ENCODE results near the gene PITPNM2. TPM values are rescaled to one million over a fixed set of nuclear protein-coding genes. Genes with fewer than 3 reads are reported as not detected.

PITPNM2 gene
- polyA plus RNA-seq, 1 of the 3 experiments (the other 2 are of a cell fraction) = 3.7 TPM

DNA sequence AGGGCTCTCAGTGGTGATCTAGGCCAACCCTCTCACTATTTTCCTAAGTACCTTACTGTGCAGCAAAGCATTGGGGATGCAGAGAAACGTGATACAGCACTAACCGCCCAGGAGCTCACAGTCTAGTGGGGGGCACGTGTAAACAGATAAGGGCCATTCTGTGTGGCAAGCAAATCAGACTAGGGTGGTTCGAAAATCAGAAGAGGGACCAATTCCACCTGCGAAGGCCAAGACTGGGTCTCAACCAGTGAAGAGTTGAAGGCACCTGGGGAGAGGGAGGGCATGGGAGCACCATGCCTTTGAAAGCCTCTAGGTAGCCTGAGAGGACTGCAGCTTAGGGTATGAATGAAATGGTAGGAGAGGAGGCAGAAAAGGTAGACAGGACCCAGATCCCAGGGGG lies 2.2 kb downstream of the PITPNM2 start (continued):
- no peak for TF ChIP-seq RCOR1 (IDR thresholded peaks at IDR 0.05; ENCODE audit: low read length)
- no peak for TF ChIP-seq NFIC (IDR thresholded peaks at IDR 0.05; ENCODE audit: borderline replicate concordance)
- TF ChIP-seq, protein P1, sequence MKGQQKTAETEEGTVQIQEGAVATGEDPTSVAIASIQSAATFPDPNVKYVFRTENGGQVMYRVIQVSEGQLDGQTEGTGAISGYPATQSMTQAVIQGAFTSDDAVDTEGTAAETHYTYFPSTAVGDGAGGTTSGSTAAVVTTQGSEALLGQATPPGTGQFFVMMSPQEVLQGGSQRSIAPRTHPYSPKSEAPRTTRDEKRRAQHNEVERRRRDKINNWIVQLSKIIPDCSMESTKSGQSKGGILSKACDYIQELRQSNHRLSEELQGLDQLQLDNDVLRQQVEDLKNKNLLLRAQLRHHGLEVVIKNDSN (IDR thresholded peaks at IDR 0.05; ENCODE audit: borderline replicate concordance, low read depth) = no peak
- TF ChIP-seq EZH2phosphoT487 (IDR thresholded peaks at IDR 0.05; ENCODE audit: borderline replicate concordance, low read depth) = no peak
- no peak for TF ChIP-seq MXI1 (IDR thresholded peaks at IDR 0.05; ENCODE audit: low read depth, low read length)
- no peak for TF ChIP-seq YY1 (IDR thresholded peaks at IDR 0.05; ENCODE audit: low read depth)
- TF ChIP-seq RXRA (IDR thresholded peaks at IDR 0.05; ENCODE audit: borderline replicate concordance, low read depth) = no peak
- TF ChIP-seq, protein P2, sequence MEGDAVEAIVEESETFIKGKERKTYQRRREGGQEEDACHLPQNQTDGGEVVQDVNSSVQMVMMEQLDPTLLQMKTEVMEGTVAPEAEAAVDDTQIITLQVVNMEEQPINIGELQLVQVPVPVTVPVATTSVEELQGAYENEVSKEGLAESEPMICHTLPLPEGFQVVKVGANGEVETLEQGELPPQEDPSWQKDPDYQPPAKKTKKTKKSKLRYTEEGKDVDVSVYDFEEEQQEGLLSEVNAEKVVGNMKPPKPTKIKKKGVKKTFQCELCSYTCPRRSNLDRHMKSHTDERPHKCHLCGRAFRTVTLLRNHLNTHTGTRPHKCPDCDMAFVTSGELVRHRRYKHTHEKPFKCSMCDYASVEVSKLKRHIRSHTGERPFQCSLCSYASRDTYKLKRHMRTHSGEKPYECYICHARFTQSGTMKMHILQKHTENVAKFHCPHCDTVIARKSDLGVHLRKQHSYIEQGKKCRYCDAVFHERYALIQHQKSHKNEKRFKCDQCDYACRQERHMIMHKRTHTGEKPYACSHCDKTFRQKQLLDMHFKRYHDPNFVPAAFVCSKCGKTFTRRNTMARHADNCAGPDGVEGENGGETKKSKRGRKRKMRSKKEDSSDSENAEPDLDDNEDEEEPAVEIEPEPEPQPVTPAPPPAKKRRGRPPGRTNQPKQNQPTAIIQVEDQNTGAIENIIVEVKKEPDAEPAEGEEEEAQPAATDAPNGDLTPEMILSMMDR (IDR thresholded peaks at IDR 0.05) = no peak
- TF ChIP-seq, protein P3, sequence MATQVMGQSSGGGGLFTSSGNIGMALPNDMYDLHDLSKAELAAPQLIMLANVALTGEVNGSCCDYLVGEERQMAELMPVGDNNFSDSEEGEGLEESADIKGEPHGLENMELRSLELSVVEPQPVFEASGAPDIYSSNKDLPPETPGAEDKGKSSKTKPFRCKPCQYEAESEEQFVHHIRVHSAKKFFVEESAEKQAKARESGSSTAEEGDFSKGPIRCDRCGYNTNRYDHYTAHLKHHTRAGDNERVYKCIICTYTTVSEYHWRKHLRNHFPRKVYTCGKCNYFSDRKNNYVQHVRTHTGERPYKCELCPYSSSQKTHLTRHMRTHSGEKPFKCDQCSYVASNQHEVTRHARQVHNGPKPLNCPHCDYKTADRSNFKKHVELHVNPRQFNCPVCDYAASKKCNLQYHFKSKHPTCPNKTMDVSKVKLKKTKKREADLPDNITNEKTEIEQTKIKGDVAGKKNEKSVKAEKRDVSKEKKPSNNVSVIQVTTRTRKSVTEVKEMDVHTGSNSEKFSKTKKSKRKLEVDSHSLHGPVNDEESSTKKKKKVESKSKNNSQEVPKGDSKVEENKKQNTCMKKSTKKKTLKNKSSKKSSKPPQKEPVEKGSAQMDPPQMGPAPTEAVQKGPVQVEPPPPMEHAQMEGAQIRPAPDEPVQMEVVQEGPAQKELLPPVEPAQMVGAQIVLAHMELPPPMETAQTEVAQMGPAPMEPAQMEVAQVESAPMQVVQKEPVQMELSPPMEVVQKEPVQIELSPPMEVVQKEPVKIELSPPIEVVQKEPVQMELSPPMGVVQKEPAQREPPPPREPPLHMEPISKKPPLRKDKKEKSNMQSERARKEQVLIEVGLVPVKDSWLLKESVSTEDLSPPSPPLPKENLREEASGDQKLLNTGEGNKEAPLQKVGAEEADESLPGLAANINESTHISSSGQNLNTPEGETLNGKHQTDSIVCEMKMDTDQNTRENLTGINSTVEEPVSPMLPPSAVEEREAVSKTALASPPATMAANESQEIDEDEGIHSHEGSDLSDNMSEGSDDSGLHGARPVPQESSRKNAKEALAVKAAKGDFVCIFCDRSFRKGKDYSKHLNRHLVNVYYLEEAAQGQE (IDR thresholded peaks at IDR 0.05; ENCODE audit: low read depth, low read length) = no peak

DNA sequence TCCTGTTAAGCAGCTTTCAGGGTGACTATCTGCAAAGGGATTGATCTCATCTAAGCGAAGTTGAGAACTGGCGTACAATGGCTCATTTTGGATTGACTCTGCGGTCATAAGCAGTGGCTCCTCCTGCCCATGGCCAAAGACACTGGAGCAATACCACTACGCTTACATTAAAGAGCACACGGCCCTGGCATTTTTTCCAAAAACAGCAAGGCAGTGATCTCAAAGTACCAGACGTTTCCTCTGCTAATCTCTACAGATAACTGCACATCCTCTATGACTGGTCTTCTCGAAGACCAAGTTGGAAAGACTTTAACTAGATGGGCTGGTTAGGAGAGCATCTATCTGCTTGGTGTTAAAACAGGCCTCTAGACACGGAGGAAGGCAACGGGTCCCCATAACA lies 2.7 kb downstream of the PITPNM2 start:
- ChIA-PET CTCF (interaction anchor here (1.2 to 1.5 kb wide), 3 partner anchors 25 to 105 kb away, joined by 3 to 4 read pairs (median 4); no protein-coding TSS in a partner anchor), POLR2A (no interaction called here)
- Histone ChIP-seq H3K4me1 (ENCODE audit: control insufficient read depth in 1 of 2, insufficient read depth in 2 of 2, low read depth in 1 of 2, low read length in 1 of 2) (peaks cover under 1 to 19% of the 10 kb centered on the region in 2 experiments; a peak in 1 of 4 replicates), H3K4me2 (no peak overlapping the region), H3K27me3 (ENCODE audit: insufficient read depth) (no peaks in the 10 kb centered on the region), H4K20me1 (ENCODE audit: insufficient read depth) (no peaks in the 10 kb centered on the region), H3K4me3 (ENCODE audit: low read depth in 2 of 2, low read length in 1 of 2) (no peak overlapping the region), H3K9ac (no peak overlapping the region), H3K27ac (ENCODE audit: low read depth in 2 of 2, low read length in 1 of 2) (no peak overlapping the region), H3F3A (replicated peaks; ENCODE audit: insufficient read depth) (peaks cover 21% of the 10 kb centered on the region), H3K36me3 (replicated peaks in 1 of 2; ENCODE audit: control insufficient read depth in 1 of 2, insufficient read depth in 2 of 2, low read length in 1 of 2) (peaks cover 0 to 2% of the 10 kb centered on the region in 2 experiments), H3K9me3 (no peaks in the 10 kb centered on the region), H2AFZ (ENCODE audit: low read depth) (no peak overlapping the region), H3K9me2 (no peaks in the 10 kb centered on the region), H3K79me2 (ENCODE audit: insufficient read depth) (peaks cover 39% of the 10 kb centered on the region; the same call in 1 of the 2 replicates)
- no peak for DNase-seq
- 89% methylated on average over 9 of the region's 9 CpGs for WGBS (ENCODE audit: low lambda C conversion rate)
- TF ChIP-seq, protein P4, sequence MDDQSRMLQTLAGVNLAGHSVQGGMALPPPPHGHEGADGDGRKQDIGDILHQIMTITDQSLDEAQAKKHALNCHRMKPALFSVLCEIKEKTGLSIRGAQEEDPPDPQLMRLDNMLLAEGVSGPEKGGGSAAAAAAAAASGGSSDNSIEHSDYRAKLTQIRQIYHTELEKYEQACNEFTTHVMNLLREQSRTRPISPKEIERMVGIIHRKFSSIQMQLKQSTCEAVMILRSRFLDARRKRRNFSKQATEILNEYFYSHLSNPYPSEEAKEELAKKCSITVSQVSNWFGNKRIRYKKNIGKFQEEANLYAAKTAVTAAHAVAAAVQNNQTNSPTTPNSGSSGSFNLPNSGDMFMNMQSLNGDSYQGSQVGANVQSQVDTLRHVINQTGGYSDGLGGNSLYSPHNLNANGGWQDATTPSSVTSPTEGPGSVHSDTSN (IDR thresholded peaks at IDR 0.05) = no peak
- no peak for TF ChIP-seq MXI1 (IDR thresholded peaks at IDR 0.05; ENCODE audit: low read depth, low read length)
- TF ChIP-seq GABPA (IDR thresholded peaks at IDR 0.05; ENCODE audit: low read depth) = no peak
- no peak for TF ChIP-seq TEAD4 (IDR thresholded peaks at IDR 0.05; ENCODE audit: borderline replicate concordance, insufficient read depth)
- TF ChIP-seq GATA2 (CRISPR knock-in tag; IDR thresholded peaks at IDR 0.05) = no peak
- no peak for TF ChIP-seq ELF1 (IDR thresholded peaks at IDR 0.05)
- no peak for TF ChIP-seq NFIC (IDR thresholded peaks at IDR 0.05; ENCODE audit: borderline replicate concordance)
- no peak for TF ChIP-seq RAD21 (IDR thresholded peaks at IDR 0.05; ENCODE audit: low read length)
- TF ChIP-seq YY1 (IDR thresholded peaks at IDR 0.05; ENCODE audit: low read depth) = no peak
- no peak for TF ChIP-seq CHD2 (IDR thresholded peaks at IDR 0.05; ENCODE audit: low read length, partially characterized antibody)
- TF ChIP-seq, protein P3 (IDR thresholded peaks at IDR 0.05; ENCODE audit: low read depth, low read length) = no peak
- TF ChIP-seq SMC3 (IDR thresholded peaks at IDR 0.05; ENCODE audit: low read depth, low read length) = no peak
- TF ChIP-seq, protein P5, sequence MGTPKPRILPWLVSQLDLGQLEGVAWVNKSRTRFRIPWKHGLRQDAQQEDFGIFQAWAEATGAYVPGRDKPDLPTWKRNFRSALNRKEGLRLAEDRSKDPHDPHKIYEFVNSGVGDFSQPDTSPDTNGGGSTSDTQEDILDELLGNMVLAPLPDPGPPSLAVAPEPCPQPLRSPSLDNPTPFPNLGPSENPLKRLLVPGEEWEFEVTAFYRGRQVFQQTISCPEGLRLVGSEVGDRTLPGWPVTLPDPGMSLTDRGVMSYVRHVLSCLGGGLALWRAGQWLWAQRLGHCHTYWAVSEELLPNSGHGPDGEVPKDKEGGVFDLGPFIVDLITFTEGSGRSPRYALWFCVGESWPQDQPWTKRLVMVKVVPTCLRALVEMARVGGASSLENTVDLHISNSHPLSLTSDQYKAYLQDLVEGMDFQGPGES (IDR thresholded peaks at IDR 0.05; ENCODE audit: low read depth, low read length) = no peak

Data from SK-N-SH (cell line).